Prostate gland (tissue), 2 donors: ENCODE measurements around the gene MATN1. TPM values are rescaled to one million over a fixed set of nuclear protein-coding genes. Genes with fewer than 3 reads are reported as not detected.
A peak's percentile ranks its signal among the peaks of the same experiment; 100 is the strongest.

ENCODE experiments used
- DNase-seq: peaks from one replicate; pipeline ENCODE4 v3.0.0-alpha.2; 2019; ENCODE audit warnings: low spot score
- H3K27ac ChIP-seq, 2 donors: fragments of 200-600 bp; sonication (generic); 2 replicates each; pipeline ENCODE4 v1.5.1; 2017 to 2019
- H3K27me3 ChIP-seq: fragments of 200-600 bp; sonication (generic); replicated peaks from 2 replicates; pipeline ENCODE4 v1.5.1; 2019; ENCODE audit not compliant: insufficient read depth
- H3K36me3 ChIP-seq, 2 donors: fragments of 200-600 bp; sonication (generic); 1 replicate in 1 of 2; 2 replicates in 1 of 2; pipeline versions ENCODE4 v1.5.1 to v1.8.1; 2017 to 2019
- H3K4me1 ChIP-seq: fragments of 200-600 bp; sonication (generic); replicated peaks from 2 replicates; pipeline ENCODE4 v1.5.1; 2019
- H3K4me3 ChIP-seq, 2 donors: fragments of 200-600 bp; sonication (generic); 2 replicates each; pipeline ENCODE4 v1.5.1; 2017 to 2019
- H3K9me3 ChIP-seq: fragments of 200-600 bp; sonication (generic); 2 replicates; pipeline ENCODE4 v1.5.1; 2017
- CTCF ChIP-seq, 4 experiments: fragments of 200-600 bp in 2 of 4; fragments of 450-650 bp in 2 of 4; sonication (generic) in 2 of 4; IDR thresholded peaks; 1 replicate in 3 of 4; 2 replicates in 1 of 4; pipeline ENCODE4 v1.5.1; 2016 to 2019; ENCODE audit warnings: antibody characterized with exemption in 4 of 4, mild to moderate bottlenecking in 2 of 4, moderate library complexity in 2 of 4
- POLR2A ChIP-seq: fragments of 450-650 bp; IDR thresholded peaks from one replicate; pipeline ENCODE4 v1.6.1; 2016; ENCODE audit warnings: antibody characterized with exemption, mild to moderate bottlenecking
- POLR2AphosphoS5 ChIP-seq: sonication (generic); formaldehyde crosslinking; IDR thresholded peaks from one replicate; pipeline ENCODE4 v1.6.1; 2017; ENCODE audit warnings: antibody characterized with exemption
- WGBS: methylation state at CpG from one replicate; pipeline ENCODE4 v1.1.5; 2018; 5-methylcytosine and 5-hydroxymethylcytosine counted together
- intact Hi-C: fragments of 100-400 bp; cut with DNase I; formaldehyde crosslinking; loops from one replicate; pipeline ENCODE4 v1.14.2; 2022
- total RNA-seq, 2 donors: library from RNA; depleted of rRNA; stranded (reverse); fragments of >200 nt; gene quantifications; one replicate each; pipeline ENCODE4 v1.1.0, GENCODE V29; 2016

The MATN1 gene
- total RNA-seq, 2 donors from 2014 or later = 0.34 TPM; not detected in 1

GRCh38 chr1:30694280-30695175 is 28.9 kb downstream of the MATN1 start:
- Histone ChIP-seq H3K27ac (peak overlapping the region in 1 of 2 donors; percentile 30), H3K4me1 (peaks cover 5% of the 10 kb centered on the region), H3K36me3 (no peaks in the 10 kb centered on the region), H3K27me3 (no peaks in the 10 kb centered on the region), H3K4me3 (no peak overlapping the region), H3K9me3 (no peaks in the 10 kb centered on the region)
- WGBS = 68% methylated on average over 8 of the region's 8 CpGs
- TF ChIP-seq CTCF (IDR thresholded peaks at IDR 0.05) (no peak), POLR2A (no peak), POLR2AphosphoS5 (no peak)
- intact Hi-C loops = no loop called here
- no peak for DNase-seq

GRCh38 chr1:30693822-30694221 is 29.6 kb downstream of the MATN1 start:
- Histone ChIP-seq H3K27ac (no peak overlapping the region), H3K4me1 (peaks cover 5% of the 10 kb centered on the region), H3K9me3 (no peaks in the 10 kb centered on the region), H3K36me3 (no peaks in the 10 kb centered on the region), H3K4me3 (no peak overlapping the region), H3K27me3 (no peaks in the 10 kb centered on the region)
- TF ChIP-seq POLR2AphosphoS5 = no peak
- TF ChIP-seq POLR2A = no peak
- TF ChIP-seq CTCF (IDR thresholded peaks at IDR 0.05) = no peak
- DNase-seq = no peak
- intact Hi-C loops = no loop called here
- WGBS = 39% methylated on average over 5 of the region's 5 CpGs

GRCh38 chr1:30693366-30693765 is 30.0 kb downstream of the MATN1 start:
- H3K9me3 ChIP-seq = no peaks in the 10 kb centered on the region
- TF ChIP-seq CTCF (IDR thresholded peaks at IDR 0.05) (no peak), POLR2A (no peak), POLR2AphosphoS5 (no peak)
- no peak overlapping the region for H3K27ac ChIP-seq
- no peaks in the 10 kb centered on the region for H3K27me3 ChIP-seq
- no peak overlapping the region for H3K4me3 ChIP-seq
- H3K36me3 ChIP-seq = no peaks in the 10 kb centered on the region
- intact Hi-C loops = no loop called here
- DNase-seq = no peak
- 94% methylated on average over 3 of the region's 3 CpGs for WGBS
- peaks cover 5% of the 10 kb centered on the region for H3K4me1 ChIP-seq

- H3K36me3 ChIP-seq = no peaks in the 10 kb centered on the region
- intact Hi-C loops = no loop called here
- H3K4me3 ChIP-seq = no peak overlapping the region
- no peaks in the 10 kb centered on the region for H3K27me3 ChIP-seq
- WGBS = 77% methylated on average over 7 of the region's 7 CpGs
- H3K27ac ChIP-seq = no peak overlapping the region
- peaks cover 5% of the 10 kb centered on the region for H3K4me1 ChIP-seq
- TF ChIP-seq POLR2AphosphoS5 = no peak
- TF ChIP-seq CTCF (IDR thresholded peaks at IDR 0.05) = no peak
- no peak for TF ChIP-seq POLR2A
- H3K9me3 ChIP-seq = no peaks in the 10 kb centered on the region
- no peak for DNase-seq
Observed at GRCh38 chr1:30692948-30693301, 30.5 kb downstream of the MATN1 start.
